Stimulated activated CD4-positive, alpha-beta T cell treated with anti-CD3 and anti-CD28 coated beads, Interleukin-4, amount 100 ng/mL, for 24 hours (primary cell): Measurements from ENCODE around the gene FAM219A.
A peak's percentile ranks its signal among the peaks of the same experiment; 100 is the strongest.
"Not testable (repeated sequence)": the region's sequence is repeated elsewhere in the genome, so short reads cannot be mapped to it uniquely, and the experiment has no call there.

ENCODE experiments used
- DNase-seq: peaks from one replicate; pipeline ENCODE4 v3.0.0-alpha.2; 2020

Gene FAM219A

DNA sequence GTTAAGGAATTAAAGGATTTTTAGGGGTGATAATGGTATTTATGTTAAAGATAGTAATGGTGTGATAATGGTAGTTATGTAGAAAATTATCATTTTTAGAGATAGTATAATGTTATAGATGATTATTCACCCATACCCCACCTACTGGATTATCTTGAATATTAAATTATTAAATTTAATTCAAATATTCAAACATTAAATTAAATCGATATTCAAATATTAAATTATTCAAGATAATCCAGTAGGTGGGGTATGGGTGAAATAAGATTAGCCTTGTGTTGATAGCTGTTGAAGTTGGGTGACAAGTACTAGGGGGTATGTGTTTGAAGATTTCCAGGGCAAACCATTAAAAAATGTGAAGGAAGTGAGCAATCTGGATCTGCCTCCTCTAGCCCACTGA is 15.6 kb downstream of the FAM219A start:
- DNase-seq, result no peak

DNA sequence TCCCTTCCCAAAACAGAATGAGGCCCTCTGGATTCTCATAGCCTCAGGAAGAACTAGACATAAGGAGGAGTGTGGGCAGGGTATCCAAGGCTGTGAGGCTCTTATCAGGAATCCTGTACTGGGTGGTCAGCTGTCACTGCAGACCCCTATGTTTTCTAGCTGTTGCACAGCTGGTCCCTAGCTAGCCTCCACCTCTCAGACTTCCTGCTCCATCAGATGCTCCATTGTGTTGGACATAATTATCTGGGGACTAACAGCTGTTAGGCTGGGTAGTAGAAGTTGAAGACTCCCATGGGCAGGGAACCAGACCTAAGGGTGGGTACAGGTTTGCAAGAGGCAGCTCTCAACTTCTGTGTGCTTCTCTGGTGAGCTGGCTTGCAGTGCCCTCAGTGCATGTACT is 18.4 kb downstream of the FAM219A start:
- DNase-seq, result no peak

DNA sequence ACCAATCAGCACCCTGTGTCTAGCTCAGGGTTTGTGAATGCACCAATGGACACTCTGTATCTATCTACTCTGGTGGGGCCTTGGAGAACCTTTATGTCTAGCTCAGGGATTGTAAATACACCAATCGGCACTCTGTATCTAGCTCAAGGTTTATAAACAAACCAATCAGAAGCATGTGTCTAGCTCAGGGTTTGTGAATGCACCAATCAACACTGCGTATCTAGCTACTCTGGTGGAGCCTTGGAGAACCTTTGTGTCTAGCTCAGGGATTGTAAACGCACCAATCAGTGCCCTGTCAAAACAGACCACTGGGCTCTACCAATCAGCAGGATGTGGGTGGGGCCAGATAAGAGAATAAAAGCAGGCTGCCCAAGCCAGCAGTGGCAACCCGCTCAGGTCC is 19.9 kb downstream of the FAM219A start:
- DNase-seq, result not testable (repeated sequence)

DNA sequence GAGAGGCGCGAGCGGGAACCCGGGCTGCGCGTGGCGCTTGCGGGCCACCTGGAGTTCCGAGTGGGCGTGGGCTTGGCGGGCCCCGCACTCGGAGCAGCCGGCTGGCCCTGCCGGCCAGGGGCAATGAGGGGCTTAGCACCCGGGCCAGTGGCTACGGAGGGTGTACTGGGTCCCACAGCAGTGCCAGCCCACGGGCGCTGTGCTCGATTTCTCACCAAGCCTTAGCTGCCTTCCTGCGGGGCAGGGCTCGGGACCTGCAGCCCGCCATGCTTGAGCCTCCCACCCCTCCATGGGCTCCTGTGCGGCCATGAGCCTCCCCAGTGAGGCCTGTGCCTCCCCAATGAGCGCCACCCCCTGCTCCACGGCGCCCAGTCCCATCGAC is 20.5 kb downstream of the FAM219A start:
- not testable (repeated sequence) for DNase-seq

DNA sequence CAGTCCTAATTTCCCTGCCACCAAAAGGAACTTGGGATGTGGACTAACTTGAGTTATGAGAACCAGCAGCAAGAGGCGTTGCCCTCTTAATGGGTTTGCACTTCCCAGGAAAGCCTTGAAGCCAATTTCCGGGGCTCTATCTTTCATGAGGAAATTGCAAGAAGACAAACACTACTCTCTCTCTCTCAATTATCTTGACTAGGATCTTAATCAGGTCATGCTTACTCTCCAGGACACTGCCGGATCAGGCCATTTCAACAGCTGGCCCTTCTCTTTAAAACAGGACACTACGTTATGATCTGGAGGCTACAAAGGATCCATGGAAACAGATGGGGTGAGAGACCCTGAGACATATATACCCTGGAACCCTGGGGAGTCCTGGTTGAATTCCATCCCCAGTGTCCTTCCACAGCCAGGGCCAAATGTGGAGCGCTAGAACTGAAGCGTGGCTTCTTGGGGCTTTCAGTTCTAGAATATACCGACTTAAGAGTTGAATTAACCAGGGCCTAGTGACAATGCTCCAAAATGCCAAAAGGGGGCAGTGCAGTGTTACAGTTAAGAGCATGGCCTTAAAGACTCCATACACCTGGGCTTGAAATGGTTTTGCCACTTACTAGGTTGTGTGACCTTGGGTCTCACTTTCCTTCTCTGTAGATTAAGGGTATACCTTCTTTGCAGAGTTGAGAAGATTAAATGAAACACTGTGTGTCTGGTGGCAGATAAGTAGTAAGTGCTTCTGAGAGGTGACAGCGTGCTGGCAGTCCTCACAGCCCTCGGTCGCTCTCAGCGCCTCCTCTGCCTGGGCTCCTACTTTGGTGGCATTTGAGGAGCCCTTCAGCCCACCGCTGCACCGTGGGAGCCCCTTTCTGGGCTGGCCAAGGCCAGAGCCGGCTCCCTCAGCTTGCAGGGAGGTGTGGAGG is 21.1 kb downstream of the FAM219A start:
- peak; percentile 67 for DNase-seq

DNA sequence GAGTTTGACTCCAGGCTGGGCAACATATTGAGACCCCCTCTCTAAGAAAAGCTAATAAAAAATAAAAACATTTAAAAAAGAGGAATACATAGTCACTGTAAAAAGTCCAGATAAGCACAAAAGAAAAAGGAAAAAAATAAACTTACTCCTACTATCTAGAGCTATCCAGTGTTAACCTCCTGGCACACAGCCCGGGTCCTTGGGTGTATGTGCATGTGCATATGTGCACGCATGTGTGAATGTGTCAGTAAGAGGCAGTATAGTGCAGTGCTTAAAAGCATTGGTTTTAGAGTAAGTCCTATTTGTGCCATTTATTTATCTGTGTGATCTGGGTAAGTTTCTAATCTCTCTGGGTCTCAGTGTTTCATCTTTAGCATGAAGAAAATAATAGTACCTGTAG is 26.7 kb downstream of the FAM219A start:
- DNase-seq, result no peak

DNA sequence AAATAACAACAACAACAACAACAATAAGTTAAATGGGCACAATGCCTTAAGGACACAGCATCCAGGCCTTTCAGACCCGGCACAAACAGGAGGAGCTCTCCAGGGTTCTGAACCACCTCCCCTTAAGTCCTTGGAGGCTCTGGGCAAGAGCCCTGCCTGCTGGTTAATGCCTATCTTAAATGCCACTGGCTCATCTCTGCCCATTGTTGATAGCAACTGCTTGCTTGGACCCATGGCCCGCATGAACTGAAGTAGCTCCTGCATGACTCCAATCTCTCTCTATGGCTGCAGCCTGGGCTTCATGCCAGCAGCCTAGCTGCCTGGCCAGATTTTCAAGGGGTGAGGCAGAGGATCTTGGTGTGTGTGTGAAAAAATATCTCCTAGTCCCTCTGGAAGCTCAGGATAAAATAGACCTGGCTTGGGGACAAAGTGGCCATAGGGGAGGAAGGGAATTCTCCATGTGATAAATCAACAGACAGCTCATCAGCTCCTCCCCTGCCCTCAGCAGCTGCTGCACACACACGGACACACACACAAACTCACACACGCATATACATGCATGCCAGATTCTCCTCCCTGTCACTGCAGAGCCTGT is 27.4 kb downstream of the FAM219A start:
- DNase-seq, result peak; percentile 4

DNA sequence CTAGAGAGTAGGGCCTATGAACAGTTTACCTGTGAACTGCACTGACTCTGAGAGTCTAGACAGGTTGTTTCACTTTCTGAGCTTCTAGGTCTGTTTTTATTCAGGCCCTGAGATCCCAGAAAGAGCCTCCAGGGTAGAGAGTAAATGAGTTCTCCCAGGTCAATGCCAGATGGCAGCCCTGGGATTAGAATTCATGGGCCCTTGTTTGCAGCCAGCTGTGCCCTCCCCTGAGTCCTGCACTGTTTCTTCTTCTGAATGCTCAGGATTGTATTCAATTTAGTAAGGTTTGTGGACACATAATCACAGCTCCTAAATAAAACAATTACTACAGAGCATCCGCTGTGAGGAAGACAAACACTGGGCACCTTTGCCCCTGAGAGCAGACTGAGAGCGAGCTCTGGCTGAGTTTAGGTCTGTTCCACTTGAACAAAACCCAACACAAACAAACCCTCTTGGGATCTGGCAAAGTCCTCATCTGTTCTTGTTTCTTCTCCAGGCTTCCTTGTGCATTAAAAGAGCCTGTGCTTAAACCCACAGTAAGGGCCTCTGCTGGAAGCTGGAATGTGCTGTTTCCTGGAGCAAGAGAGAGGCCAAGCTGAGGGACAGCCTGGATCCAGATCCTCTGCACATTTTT is 29.9 kb downstream of the FAM219A start:
- no peak for DNase-seq

DNA sequence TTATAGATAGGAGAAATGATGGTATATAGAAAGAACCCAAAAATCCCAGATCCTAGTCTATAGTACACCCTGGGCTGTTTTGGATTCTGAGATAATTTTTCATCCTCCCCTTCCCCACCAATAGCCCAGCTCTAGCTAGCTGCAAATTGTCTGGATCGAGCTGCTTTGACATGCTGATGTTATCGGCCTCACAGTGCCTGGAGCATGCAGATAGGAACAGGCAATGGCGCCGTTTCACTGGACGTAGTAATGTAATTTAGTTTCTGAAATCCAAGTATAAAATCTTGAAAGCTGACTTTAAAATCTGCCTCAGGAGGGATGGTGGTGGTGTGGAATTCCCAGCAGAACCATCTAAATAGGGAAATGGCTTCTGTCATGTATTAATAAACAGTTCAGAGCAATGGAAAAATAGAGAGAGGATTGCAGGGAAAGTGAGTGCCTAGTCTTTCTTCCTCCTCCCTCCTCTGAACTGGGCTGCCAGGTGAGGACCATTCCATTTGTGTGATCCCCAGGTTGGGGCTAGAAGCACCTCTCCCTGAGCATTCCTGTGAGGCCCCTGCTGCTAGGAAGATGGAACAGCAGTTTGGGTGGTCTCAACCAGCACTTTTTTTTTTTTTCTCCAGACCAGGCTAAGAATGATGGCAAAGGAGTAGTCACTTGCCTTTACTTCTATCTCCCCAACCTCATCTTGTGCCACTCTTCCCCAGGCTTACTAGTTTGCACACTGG is 31.9 kb downstream of the FAM219A start:
- DNase-seq, result no peak

DNA sequence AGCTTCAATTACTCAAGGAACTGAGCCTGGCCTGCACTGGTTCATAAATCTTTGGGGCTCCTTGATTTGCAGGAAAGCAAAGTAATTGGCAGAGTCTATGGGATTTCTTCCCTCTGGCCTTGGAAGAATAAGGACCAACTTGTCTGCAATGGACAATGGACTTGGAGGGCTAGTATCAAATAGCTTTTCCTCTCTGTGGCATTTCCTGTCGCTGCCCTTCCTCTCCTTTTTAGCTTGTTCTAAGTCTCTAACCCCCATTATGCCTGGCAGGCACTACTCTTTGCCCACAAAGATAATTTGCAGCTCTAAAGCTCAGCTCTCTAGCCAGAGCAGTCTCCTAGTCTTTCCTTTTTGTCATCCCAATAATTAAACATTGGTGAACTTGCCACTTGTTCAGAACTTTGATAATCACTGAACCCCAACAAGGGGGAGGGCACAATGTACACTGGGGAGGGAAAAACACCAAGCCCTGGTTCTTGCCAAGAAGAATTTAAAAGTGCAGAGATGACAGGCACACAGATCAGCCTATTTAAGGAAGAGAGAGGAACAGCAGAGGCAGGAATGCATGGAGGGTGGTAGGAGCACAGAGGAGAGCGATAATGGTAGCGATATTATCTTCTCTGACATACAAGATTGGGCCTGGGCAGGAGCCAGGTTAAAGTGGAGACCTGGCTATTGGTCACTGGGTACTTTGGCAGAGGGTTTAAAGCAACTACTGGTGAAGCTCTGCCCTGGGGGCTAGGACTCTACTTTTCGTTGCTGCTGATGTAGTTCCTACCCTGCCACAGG is 38.5 kb downstream of the FAM219A start:
- DNase-seq, result no peak

DNA sequence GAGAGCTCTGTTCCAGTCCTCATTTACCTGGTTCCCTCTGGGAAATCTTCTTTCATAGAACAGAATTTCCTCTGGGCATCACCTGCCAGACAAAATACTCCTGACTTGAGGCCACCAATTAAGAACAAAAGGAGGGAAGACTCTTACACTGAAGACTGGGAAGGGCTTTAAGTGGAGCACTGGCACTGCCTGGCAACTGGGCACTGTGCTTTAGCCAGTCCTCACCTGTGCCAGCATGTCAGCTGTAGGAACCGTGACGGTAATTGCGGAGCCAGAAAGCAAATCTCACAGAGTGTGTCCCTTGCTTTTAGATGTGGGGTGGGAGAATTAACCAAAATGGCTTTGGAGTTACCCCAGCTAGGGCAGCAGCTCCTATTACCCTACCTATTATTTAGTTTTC is 40.6 kb downstream of the FAM219A start:
- DNase-seq, result no peak

DNA sequence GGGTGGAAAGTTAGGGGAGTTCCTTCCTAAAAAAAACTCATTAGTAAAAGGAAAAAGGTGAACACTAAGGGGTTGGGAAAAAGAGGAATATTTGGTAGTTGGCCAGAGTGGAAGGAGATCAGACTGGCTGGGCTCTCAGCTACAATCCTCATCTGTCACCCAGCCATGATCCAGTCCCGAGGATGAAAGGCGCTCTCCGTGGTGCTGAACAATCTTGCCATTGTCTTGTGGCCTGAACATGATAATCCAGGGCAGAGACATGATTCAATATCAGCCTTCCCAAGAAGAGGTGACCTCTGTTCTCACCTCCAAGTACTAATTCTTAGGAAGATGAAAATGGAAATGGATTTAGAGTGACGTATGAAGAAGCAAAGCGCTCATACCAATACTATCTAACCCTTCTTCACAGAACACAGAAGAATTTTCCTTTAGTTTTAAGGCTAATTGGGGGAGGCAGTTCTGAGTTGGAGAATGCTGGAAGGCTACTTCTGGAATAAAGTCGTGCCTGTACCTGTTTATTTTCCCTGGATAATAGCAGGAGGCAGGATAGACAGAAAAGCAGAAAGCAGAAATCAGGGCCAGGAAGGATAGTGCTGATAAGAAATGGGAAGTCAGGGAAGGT is 45.0 kb downstream of the FAM219A start:
- peak; percentile 18 for DNase-seq

DNA sequence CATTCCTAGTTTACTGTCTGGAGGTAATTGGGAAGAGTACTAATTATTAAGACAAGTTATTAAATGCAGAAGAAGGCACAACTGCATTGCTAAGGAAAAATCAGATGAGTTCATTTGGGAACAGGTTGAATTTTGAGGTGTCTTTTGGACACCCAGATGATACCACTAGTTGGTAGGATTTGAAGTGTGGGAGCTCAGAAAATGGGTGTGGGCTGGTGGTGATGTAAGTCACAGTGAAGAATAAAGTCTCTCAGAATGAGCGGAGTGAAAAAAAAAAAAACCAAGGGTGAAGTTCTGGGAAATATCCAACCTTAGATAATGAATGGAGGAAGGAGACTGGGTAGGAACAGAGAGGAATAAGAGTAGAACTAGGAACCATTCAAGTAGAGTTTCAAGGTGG is 46.0 kb downstream of the FAM219A start:
- DNase-seq, result no peak

DNA sequence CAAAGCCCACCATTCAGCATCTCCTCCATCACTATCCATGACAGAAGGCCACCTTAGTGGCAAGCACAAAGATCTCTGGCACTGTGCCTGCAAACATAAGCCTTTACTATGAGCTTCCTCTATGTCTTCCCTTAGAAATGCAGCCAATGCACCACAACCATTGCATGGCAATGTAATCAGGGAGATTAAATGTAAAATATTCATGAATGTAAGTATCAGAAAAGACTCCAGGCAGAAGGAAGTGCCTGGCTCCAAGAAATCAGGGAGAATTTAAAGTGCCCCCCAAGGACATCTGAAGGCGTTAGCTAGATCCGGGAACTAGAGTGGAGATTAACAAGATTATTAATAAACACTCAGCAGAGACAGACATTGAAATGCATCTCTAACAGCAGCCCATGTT is 49.2 kb downstream of the FAM219A start:
- no peak for DNase-seq

DNA sequence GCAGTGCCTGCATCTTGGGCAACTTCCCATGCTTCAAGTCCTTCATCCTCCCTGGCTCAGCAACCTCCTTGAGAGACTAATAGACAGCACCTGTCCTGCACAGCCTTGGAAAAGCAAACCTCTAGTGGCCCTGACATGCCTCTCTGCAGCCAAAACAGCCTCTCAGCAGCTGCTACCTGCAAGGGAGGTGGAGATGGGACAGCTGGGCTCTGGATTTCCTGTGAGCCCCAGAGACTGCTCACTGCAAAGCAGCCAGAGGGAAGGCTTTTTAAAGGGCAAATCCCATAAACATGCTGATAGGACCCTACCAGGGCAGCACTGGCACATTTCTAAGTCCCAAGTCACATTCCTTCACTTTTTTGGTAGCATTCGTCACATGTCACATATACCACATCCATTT is 50.2 kb downstream of the FAM219A start:
- DNase-seq, result no peak

DNA sequence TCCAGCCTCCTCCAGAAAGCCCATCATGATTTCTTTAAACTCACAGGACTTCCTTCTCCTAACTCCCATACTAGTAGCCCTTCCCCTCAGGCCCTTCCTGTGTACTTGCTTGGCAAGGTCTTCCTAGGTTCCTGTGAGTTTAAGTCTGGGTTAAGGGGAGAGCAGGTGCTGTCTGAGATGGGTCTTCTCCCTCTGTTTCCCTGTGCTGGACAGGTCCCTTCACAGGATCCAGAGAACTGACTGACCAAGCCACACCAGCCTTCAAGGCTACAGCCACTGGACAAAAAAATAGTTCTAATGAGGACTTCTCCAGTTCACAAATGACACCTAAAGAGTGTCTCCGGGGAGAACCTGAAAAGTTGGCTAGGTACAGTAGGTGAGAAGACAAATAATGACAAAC is 52.2 kb downstream of the FAM219A start:
- no peak for DNase-seq

DNA sequence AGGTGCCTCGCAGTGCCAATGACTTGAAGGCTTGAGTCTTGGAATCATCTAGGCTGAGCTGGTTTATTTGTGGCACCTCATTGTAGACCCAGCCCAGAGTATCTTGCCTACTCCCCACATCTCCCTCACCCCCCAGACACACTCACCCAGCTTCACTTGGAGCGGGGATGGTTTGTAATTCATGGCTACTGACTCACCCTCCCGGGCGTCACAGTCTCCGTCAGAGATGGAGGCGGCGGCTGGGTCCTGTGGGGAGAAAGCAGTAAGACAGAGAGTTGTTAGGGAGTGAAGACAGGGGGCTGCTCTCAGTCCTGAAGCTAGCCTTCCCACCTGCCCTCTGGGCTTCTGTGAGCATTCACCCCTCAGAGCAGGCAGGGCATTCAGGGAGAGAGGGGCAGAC is 52.7 kb downstream of the FAM219A start:
- DNase-seq, result no peak

DNA sequence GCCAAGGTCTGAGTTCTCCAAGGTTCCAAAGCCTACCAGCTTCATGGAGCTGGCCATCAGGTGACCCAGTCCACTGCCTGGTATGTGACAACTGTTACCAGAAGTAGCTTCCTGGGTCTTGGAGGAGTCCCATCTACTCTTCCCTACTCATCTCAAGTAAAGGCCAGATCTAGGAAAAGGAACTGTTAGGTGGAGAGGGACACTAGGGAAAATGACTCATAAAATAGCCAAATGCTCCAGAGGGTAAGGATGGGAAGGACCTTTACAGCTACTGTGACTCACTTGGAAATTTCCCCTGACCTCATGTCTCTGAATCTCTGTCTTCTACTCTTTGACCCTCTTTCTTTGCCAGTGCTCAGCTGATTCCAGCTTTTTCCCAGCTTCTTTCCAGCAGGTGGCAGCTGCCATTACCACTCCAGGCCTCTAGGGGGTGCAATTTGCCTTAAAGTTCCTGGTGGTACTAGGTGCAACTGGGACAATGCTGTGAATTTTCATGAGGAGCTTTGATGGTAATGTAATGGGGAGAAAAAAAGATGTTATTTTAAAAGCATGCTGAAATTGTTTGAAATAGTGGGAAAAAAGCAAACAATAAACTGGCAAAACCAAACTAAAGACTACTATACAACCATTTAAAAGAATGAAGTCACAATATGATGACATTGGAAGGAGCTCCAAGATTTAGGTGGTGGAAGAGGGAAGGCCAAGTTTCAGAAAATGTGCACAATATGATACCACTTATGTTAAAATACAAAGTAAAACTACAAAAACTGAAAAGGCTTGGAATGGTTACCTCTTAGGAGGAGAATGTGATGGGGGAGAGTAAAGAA is 54.6 kb downstream of the FAM219A start:
- DNase-seq, result peak; percentile 61

DNA sequence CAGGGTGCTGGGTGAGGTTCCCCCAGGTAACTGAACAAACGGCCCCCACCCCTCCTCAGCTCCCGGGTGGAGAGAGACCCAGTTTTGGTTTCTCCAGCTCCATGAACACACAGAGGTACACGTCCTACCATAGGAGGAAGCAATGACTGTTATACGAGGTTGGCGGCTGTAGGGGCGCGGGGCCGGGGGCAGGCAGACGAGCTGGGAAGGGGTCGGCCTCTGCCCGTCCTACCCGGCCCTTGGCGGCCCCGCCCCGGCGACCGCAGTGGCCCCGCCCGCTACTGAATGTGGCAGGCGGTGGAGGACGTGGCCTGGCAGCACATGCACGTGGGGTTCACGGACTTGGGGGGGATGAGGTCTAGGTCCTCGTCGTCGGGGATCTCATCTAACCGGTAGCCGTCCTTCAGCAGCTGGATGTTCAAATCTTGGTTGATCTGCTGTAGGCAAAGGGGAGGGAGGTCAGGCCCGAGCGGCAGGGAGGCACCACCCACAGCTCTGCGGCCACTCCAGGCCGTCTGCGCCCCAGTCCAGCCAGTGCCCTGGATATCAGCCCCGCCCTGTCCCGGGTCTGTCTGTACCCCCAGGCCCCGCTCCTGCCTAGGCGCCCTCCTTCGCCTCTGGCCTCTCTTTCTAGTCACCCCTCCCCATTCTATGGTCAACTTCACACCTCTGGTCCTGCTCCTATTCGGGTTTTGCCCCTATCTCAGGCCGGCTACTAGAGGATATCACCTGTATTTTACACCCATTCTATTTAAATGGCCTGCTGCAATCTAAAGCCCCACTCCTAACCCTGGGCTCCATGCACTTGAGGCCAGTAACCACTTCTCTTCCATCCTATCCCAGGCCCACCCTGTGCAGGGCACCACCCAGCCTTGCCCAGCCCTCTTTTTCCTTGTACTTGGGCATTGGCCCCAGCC is 57.4 kb downstream of the FAM219A start:
- no peak for DNase-seq

DNA sequence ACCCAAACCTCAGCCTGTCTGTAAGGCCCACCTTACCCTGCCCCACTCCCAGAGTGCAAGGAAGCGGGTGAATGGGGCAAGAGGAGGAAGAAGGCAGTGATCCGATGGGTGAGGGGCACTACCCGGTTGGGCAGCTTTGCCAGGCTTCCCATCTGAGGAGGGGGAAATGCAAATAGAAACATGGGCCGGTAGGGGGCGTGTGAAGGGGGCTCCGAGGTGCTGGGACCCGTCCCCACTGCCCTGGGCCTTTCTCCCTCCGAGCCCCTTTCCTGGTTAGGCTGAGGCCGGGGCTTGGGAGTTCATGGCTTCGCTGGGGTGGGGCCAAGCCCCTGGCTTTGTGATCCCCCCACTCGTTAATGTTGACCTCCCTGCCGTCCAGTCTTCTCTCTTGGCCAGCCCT is 58.1 kb downstream of the FAM219A start:
- no peak for DNase-seq
